ENCODE results near the gene MRPS10. TPM values are rescaled to one million over a fixed set of nuclear protein-coding genes. Genes with fewer than 3 reads are reported as not detected.

MRPS10 gene
- total and polyA plus RNA-seq, 2 donors (not counting 3 experiments of a cell fraction or from before 2014, with no cell fraction given) = 23.2 to 37.7 TPM

DNA sequence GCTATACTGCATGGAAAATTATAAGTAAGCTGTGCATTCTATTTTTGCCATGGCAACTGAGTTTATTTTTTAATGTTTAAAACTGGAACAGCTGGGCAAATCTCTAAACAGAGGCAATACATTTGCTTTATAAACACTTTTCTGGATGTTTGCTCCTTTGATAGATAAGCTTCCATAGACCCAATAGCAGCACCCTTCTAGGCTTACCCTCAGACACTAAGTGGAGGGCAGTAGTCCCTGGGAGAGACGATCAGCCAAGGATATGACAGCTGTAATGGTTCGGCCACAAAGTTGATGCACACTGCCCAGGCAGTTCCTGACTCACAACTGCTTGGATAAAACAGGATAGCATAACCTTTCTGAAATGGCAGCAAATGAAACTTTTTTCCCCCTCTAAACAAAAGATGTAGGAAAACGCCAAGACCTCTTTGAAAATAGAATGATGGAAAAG is 8.5 kb upstream of the MRPS10 start:
- no peak overlapping the region for H3K27ac ChIP-seq (ENCODE audit: insufficient read depth, low read depth, low read length)
- TF ChIP-seq FOS (IDR thresholded peaks at IDR 0.05; ENCODE audit: borderline replicate concordance, insufficient read depth, low read length) = no peak
- TF ChIP-seq, protein P1, sequence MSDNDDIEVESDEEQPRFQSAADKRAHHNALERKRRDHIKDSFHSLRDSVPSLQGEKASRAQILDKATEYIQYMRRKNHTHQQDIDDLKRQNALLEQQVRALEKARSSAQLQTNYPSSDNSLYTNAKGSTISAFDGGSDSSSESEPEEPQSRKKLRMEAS (IDR thresholded peaks at IDR 0.05; ENCODE audit: insufficient read depth, insufficient read length) = no peak
- no peak for TF ChIP-seq MYC (IDR thresholded peaks at IDR 0.05; ENCODE audit: low read depth, low read length)
- TF ChIP-seq JUN (IDR thresholded peaks at IDR 0.05; ENCODE audit: borderline replicate concordance, insufficient read depth, insufficient read length, low read depth) = no peak
- TF ChIP-seq EZH2 (IDR thresholded peaks at IDR 0.05; ENCODE audit: borderline replicate concordance, low read depth, low read length, severe bottlenecking) = no peak
- TF ChIP-seq POLR2AphosphoS5 (IDR thresholded peaks at IDR 0.05; ENCODE audit: insufficient read depth, low read depth, low read length) = no peak
- TF ChIP-seq GATA2 (IDR thresholded peaks at IDR 0.05; ENCODE audit: insufficient read depth, insufficient read length, low read depth, low read length) = no peak
- no peak for TF ChIP-seq POLR2A (IDR thresholded peaks at IDR 0.05; ENCODE audit: low read depth, low read length)
- TF ChIP-seq, protein P2, sequence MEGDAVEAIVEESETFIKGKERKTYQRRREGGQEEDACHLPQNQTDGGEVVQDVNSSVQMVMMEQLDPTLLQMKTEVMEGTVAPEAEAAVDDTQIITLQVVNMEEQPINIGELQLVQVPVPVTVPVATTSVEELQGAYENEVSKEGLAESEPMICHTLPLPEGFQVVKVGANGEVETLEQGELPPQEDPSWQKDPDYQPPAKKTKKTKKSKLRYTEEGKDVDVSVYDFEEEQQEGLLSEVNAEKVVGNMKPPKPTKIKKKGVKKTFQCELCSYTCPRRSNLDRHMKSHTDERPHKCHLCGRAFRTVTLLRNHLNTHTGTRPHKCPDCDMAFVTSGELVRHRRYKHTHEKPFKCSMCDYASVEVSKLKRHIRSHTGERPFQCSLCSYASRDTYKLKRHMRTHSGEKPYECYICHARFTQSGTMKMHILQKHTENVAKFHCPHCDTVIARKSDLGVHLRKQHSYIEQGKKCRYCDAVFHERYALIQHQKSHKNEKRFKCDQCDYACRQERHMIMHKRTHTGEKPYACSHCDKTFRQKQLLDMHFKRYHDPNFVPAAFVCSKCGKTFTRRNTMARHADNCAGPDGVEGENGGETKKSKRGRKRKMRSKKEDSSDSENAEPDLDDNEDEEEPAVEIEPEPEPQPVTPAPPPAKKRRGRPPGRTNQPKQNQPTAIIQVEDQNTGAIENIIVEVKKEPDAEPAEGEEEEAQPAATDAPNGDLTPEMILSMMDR (IDR thresholded peaks at IDR 0.05; ENCODE audit: extremely low read depth in 1 of 2, insufficient read depth in 1 of 2, low read depth in 1 of 2, low read length in 2 of 2) = no peak
- POLR2A ChIA-PET = no interaction called here
- intact Hi-C loops (cut with micrococcal nuclease) = no loop called here
- no peak overlapping the region for H2AFZ ChIP-seq (ENCODE audit: low read depth, low read length)
- no TSS peak for BruUV-seq (replicated peaks)
- peaks cover 4% of the 10 kb centered on the region for H3K4me1 ChIP-seq (ENCODE audit: control insufficient read depth, extremely low read depth, insufficient read depth, low read length)
- H3K9me1 ChIP-seq (replicated peaks; ENCODE audit: control insufficient read depth, extremely low read depth, insufficient read depth, low read length) = no peaks in the 10 kb centered on the region
- H3K36me3 ChIP-seq (ENCODE audit: control insufficient read depth in 2 of 2, extremely low read depth in 1 of 2, insufficient read depth in 2 of 2, low read length in 2 of 2) = no peaks in the 10 kb centered on the region
- dilution Hi-C loops (cut with MboI; ENCODE audit: extremely low pct_ligation_motif_present, low sequenced_read_pairs) = no loop called here
- no peaks in the 10 kb centered on the region for H4K20me1 ChIP-seq (replicated peaks; ENCODE audit: control insufficient read depth, extremely low read depth, insufficient read depth, low read length)
- FAIRE-seq (no peak), DNase-seq (ENCODE audit: low read depth, low spot score) (no peak)
- no peaks in the 10 kb centered on the region for H3K9me3 ChIP-seq (replicated peaks; ENCODE audit: control insufficient read depth, insufficient read depth, low read length)
- no peak overlapping the region for H3K4me3 ChIP-seq (replicated peaks in 1 of 3; ENCODE audit: insufficient read depth in 1 of 3, low read depth in 1 of 3, low read length in 3 of 3)
- H3K27me3 ChIP-seq (ENCODE audit: control insufficient read depth in 2 of 2, insufficient read depth in 2 of 2, low read length in 2 of 2) = no peaks in the 10 kb centered on the region
- no peak overlapping the region for H3K9ac ChIP-seq (replicated peaks; ENCODE audit: extremely low read depth, insufficient read depth, low read length)
- no peak overlapping the region for H3K4me2 ChIP-seq (ENCODE audit: insufficient read depth, low read length)
- CTCF ChIA-PET = interaction anchor here (1.2 to 2.0 kb wide), 4 partner anchors 18 to 321 kb away, joined by 3 to 7 read pairs (median 4); no protein-coding TSS in a partner anchor
- no peaks in the 10 kb centered on the region for H3K79me2 ChIP-seq (ENCODE audit: control insufficient read depth, insufficient read depth, low read length)
